IMR-90 (cell line): ENCODE results near the gene THBS1. TPM values are rescaled to one million over a fixed set of nuclear protein-coding genes. Genes with fewer than 3 reads are reported as not detected.

ENCODE experiments used
- ATAC-seq: fragments of 200-7000 bp; cut with Tn5 transposase; 2 replicates; pipeline ENCODE4 v1.9.1; 2020; ENCODE audit warnings: low read depth, mild to moderate bottlenecking, moderate library complexity
- BruUV-seq: library from RNA; stranded (reverse); fragments of 400-500 nt; replicated peaks from 2 replicates; lab custom pipeline; 2021; lab: Mats Ljungman, UMichigan
- CTCF ChIA-PET: fragments of 300-600 bp; formaldehyde crosslinking; extraction: SDS; loops from one replicate; lab custom pipeline; 2021; ENCODE audit warnings: antibody characterized with exemption; lab: Yijun Ruan, JAX
- POLR2A ChIA-PET: fragments of 300-600 bp; sonication (Branson Sonifier 250); formaldehyde crosslinking; loops from one replicate; lab custom pipeline; 2022; ENCODE audit warnings: antibody characterized with exemption; ENCODE audit not compliant: unreplicated experiment; lab: Charles Lee
- DNase-seq: peaks from one replicate; pipeline ENCODE4 v3.0.0; 2013
- H2AFZ ChIP-seq: replicated peaks from 2 replicates; pipeline ENCODE3; 2013; ENCODE audit warnings: low read length, mild to moderate bottlenecking; ENCODE audit not compliant: poor library complexity
- H2AK5ac ChIP-seq: 2 replicates; pipeline ENCODE4 v1.6.1; 2013; ENCODE audit warnings: low read depth, low read length, inconsistent platforms
- H2AK9ac ChIP-seq: replicated peaks from 2 replicates; pipeline ENCODE3; 2013; ENCODE audit warnings: mild to moderate bottlenecking, low read depth, low read length, moderate library complexity; ENCODE audit not compliant: poor library complexity
- H2BK120ac ChIP-seq: 2 replicates; pipeline ENCODE4 v1.6.1; 2013; ENCODE audit warnings: low read depth, low read length, inconsistent platforms
- H2BK15ac ChIP-seq: 3 replicates; pipeline ENCODE4 v1.6.1; 2013; ENCODE audit warnings: low read depth, low read length, inconsistent platforms
- H2BK20ac ChIP-seq: 2 replicates; pipeline ENCODE4 v1.6.1; 2013; ENCODE audit warnings: low read depth, mild to moderate bottlenecking, inconsistent platforms, low read length, moderate library complexity
- H2BK5ac ChIP-seq: 2 replicates; pipeline ENCODE4 v1.6.1; 2013; ENCODE audit warnings: mild to moderate bottlenecking, low read depth, low read length, inconsistent platforms; ENCODE audit not compliant: poor library complexity, severe bottlenecking
- H3K14ac ChIP-seq: replicated peaks from 2 replicates; pipeline ENCODE4 v1.6.1; 2013; ENCODE audit warnings: low read depth, low read length, inconsistent platforms
- H3K18ac ChIP-seq: 2 replicates; pipeline ENCODE4 v1.6.1; 2013; ENCODE audit warnings: low read depth, low read length, control low read depth
- H3K23ac ChIP-seq: 2 replicates; pipeline ENCODE4 v1.6.1; 2013; ENCODE audit warnings: low read depth, low read length, inconsistent platforms
- H3K27ac ChIP-seq: 2 replicates; pipeline ENCODE4 v1.5.1; 2013; ENCODE audit warnings: mild to moderate bottlenecking, control low read depth, low read length; ENCODE audit not compliant: insufficient read depth
- H3K27me3 ChIP-seq: 2 replicates; pipeline ENCODE4 v1.6.1; 2013; ENCODE audit warnings: low read length; ENCODE audit not compliant: control insufficient read depth, insufficient read depth
- H3K36me3 ChIP-seq: 2 replicates; pipeline ENCODE4 v1.6.1; 2013; ENCODE audit warnings: low read length, mixed read lengths; ENCODE audit not compliant: control insufficient read depth, insufficient read depth
- H3K4ac ChIP-seq: 2 replicates; pipeline ENCODE4 v1.6.1; 2013; ENCODE audit warnings: low read depth, low read length, inconsistent platforms
- H3K4me1 ChIP-seq: 2 replicates; pipeline ENCODE4 v1.6.1; 2013; ENCODE audit warnings: low read length, mixed read lengths; ENCODE audit not compliant: control insufficient read depth, insufficient read depth
- H3K4me2 ChIP-seq: 2 replicates; pipeline ENCODE4 v1.6.1; 2013; ENCODE audit warnings: low read depth, mild to moderate bottlenecking, control low read depth, low read length, moderate library complexity
- H3K4me3 ChIP-seq: 2 replicates; pipeline ENCODE4 v1.5.1; 2013; ENCODE audit warnings: low read depth, mild to moderate bottlenecking, control low read depth, low read length, moderate library complexity; ENCODE audit not compliant: insufficient read depth
- H3K56ac ChIP-seq: 2 replicates; pipeline ENCODE4 v1.6.1; 2013; ENCODE audit warnings: low read length, inconsistent platforms; ENCODE audit not compliant: insufficient read depth; ENCODE audit errors: extremely low read depth
- H3K79me1 ChIP-seq, 2 experiments: 2 replicates each; pipeline ENCODE4 v1.6.1; 2013; ENCODE audit warnings: low read length in 2 of 2, inconsistent platforms in 1 of 2, low read depth in 1 of 2
- H3K9ac ChIP-seq: 2 replicates; pipeline ENCODE4 v1.6.1; 2013; ENCODE audit warnings: low read depth, low read length, control low read depth
- H3K9me1 ChIP-seq: 2 replicates; pipeline ENCODE4 v1.6.1; 2013; ENCODE audit warnings: low read length, inconsistent platforms; ENCODE audit not compliant: insufficient read depth
- H3K9me3 ChIP-seq: 2 replicates; pipeline ENCODE4 v1.6.1; 2013; ENCODE audit warnings: low read length; ENCODE audit not compliant: control insufficient read depth, insufficient read depth
- H4K20me1 ChIP-seq: 2 replicates; pipeline ENCODE4 v1.6.1; 2013; ENCODE audit warnings: low read length, inconsistent platforms; ENCODE audit not compliant: insufficient read depth
- H4K5ac ChIP-seq: 2 replicates; pipeline ENCODE4 v1.6.1; 2013; ENCODE audit warnings: mild to moderate bottlenecking, low read depth, low read length, control low read depth
- H4K8ac ChIP-seq, 2 experiments: 2 replicates each; pipeline ENCODE4 v1.6.1; 2013; ENCODE audit warnings: low read depth in 2 of 2, low read length in 2 of 2, control low read depth in 1 of 2, inconsistent platforms in 1 of 2
- H4K91ac ChIP-seq: 2 replicates; pipeline ENCODE4 v1.6.1; 2013; ENCODE audit warnings: low read depth, low read length, inconsistent platforms; ENCODE audit not compliant: insufficient read depth
- BHLHE40 ChIP-seq: fragments of 150-350 bp; IDR thresholded peaks from 2 replicates; pipeline ENCODE4 v1.6.1; 2016; ENCODE audit warnings: mild to moderate bottlenecking, low read depth, low read length
- CEBPB ChIP-seq: IDR thresholded peaks from 2 replicates; pipeline ENCODE4 v1.6.1; 2012; ENCODE audit warnings: low read depth, low read length, improper control_type of control experiment
- CHD1 ChIP-seq: IDR thresholded peaks from 2 replicates; pipeline ENCODE4 v1.6.1; 2012; ENCODE audit warnings: low read depth, low read length, improper control_type of control experiment
- ELK1 ChIP-seq: fragments of 150-350 bp; IDR thresholded peaks from 2 replicates; pipeline ENCODE4 v1.6.1; 2016; ENCODE audit warnings: low read depth, mild to moderate bottlenecking, low read length, moderate library complexity, borderline replicate concordance
- FOS ChIP-seq: fragments of 150-350 bp; IDR thresholded peaks from 2 replicates; pipeline ENCODE4 v1.6.1; 2016; ENCODE audit warnings: low read depth, low read length
- MAFK ChIP-seq: IDR thresholded peaks from 2 replicates; pipeline ENCODE4 v1.6.1; 2012; ENCODE audit warnings: low read depth, low read length, improper control_type of control experiment
- MXI1 ChIP-seq: IDR thresholded peaks from 2 replicates; pipeline ENCODE4 v1.6.1; 2012; ENCODE audit warnings: low read depth, mild to moderate bottlenecking, low read length, moderate library complexity, borderline replicate concordance
- NFE2L2 ChIP-seq: fragments of 150-350 bp; IDR thresholded peaks from 2 replicates; pipeline ENCODE4 v1.6.1; 2016; ENCODE audit warnings: low read depth, mild to moderate bottlenecking, low read length
- POLR2A ChIP-seq: IDR thresholded peaks from 2 replicates; pipeline ENCODE4 v1.6.1; 2012; ENCODE audit warnings: mild to moderate bottlenecking, low read depth, low read length
- RAD21 ChIP-seq: IDR thresholded peaks from 2 replicates; pipeline ENCODE4 v1.6.1; 2012; ENCODE audit warnings: low read length, improper control_type of control experiment
- RCOR1 ChIP-seq: IDR thresholded peaks from 2 replicates; pipeline ENCODE4 v1.6.1; 2012; ENCODE audit warnings: mild to moderate bottlenecking, low read length, improper control_type of control experiment; ENCODE audit not compliant: insufficient replicate concordance
- RFX5 ChIP-seq: IDR thresholded peaks from 2 replicates; pipeline ENCODE4 v1.8.0; 2012; ENCODE audit warnings: low read depth, mild to moderate bottlenecking, low read length, moderate library complexity
- SMC3 ChIP-seq: fragments of 150-350 bp; IDR thresholded peaks from 2 replicates; pipeline ENCODE4 v1.6.1; 2016; ENCODE audit warnings: low read depth, mild to moderate bottlenecking, antibody characterized with exemption, low read length, moderate library complexity
- USF2 ChIP-seq: fragments of 150-350 bp; IDR thresholded peaks from 2 replicates; pipeline ENCODE4 v1.6.1; 2017; ENCODE audit warnings: mild to moderate bottlenecking, antibody characterized with exemption, low read length, low read depth
- WGBS, 2 experiments: methylation state at CpG; one replicate each; pipeline versions ENCODE4 v1.1.5 to v1.1.7; 2013; ENCODE audit warnings: missing lambda C conversion rate in 2 of 2; ENCODE audit not compliant: insufficient read length in 1 of 2; ENCODE audit errors: extremely low coverage in 2 of 2; 5-methylcytosine and 5-hydroxymethylcytosine counted together
- dilution Hi-C: fragments of 300-500 bp; cut with HindIII; formaldehyde crosslinking; loops from one replicate; pipeline ENCODE4 v1.14.3; 2018; ENCODE audit warnings: low sequenced_read_pairs; ENCODE audit not compliant: unreplicated experiment
- in situ Hi-C: fragments of 300-500 bp; cut with MboI; formaldehyde crosslinking; loops from 3 replicates; pipeline ENCODE4 v1.14.3; 2019; ENCODE audit warnings: low sequenced_read_pairs, inconsistent platforms, mixed read lengths
- intact Hi-C: fragments of 100-400 bp; cut with micrococcal nuclease; formaldehyde crosslinking; loops from 2 replicates; pipeline ENCODE4 v1.10.0; 2022
- polyA plus RNA-seq, 3 experiments: library from polyadenylated mRNA; depleted of rRNA; stranded (reverse); fragments of >200 nt; gene quantifications; 2 replicates each; pipeline ENCODE4 v1.2.3, GENCODE V29; 2012; ENCODE audit warnings: low replicate concordance in 1 of 3
- total RNA-seq: library from RNA; depleted of rRNA; stranded (reverse); fragments of >200 nt; gene quantifications from 2 replicates; pipeline ENCODE4 v1.2.3, GENCODE V29; 2012
- TF ChIP-seq, protein P1 (sequence below): conservative IDR thresholded peaks from 2 replicates; pipeline ENCODE4 v1.5.1; 2012; ENCODE audit warnings: mild to moderate bottlenecking, low read depth, low read length, improper control_type of control experiment

THBS1 gene
- total and polyA plus RNA-seq, 2 of the 4 experiments (the other 2 are of a cell fraction), result 1,562 to 4,071 TPM

GRCh38 chr15:39608185-39609139 lies 27.6 kb downstream of the THBS1 start:
- H4K5ac ChIP-seq, result no peak overlapping the region
- POLR2A ChIA-PET, result no interaction called here
- H4K91ac ChIP-seq, result no peak overlapping the region
- peaks cover 12% of the 10 kb centered on the region for H3K9me3 ChIP-seq
- H3K14ac ChIP-seq, result no peak overlapping the region
- no peak overlapping the region for H3K4me3 ChIP-seq
- intact Hi-C loops, result no loop called here
- H2BK5ac ChIP-seq, result no peak overlapping the region
- CTCF ChIA-PET, result no interaction called here
- no peak overlapping the region for H2AFZ ChIP-seq
- no peaks in the 10 kb centered on the region for H3K27me3 ChIP-seq
- H3K4me2 ChIP-seq, result no peak overlapping the region
- dilution Hi-C loops, result no loop called here
- no peak overlapping the region for H3K9ac ChIP-seq
- no peak overlapping the region for H3K4ac ChIP-seq
- no peak overlapping the region for H2AK9ac ChIP-seq
- no peak overlapping the region for H3K18ac ChIP-seq
- H4K8ac ChIP-seq, result no peak overlapping the region
- H3K56ac ChIP-seq, result no peak overlapping the region
- BruUV-seq, result no TSS peak
- 0 out of 2 replicates have a peak, but pooled peaks cover 3% of the 10 kb centered on the region for H3K9me1 ChIP-seq
- no peak for DNase-seq
- H2BK20ac ChIP-seq, result no peak overlapping the region
- no peak for ATAC-seq
- no peak overlapping the region for H2BK15ac ChIP-seq
- no peak overlapping the region for H2AK5ac ChIP-seq
- no peak overlapping the region for H3K23ac ChIP-seq
- H3K27ac ChIP-seq, result no peak overlapping the region
- WGBS, 2 experiments, result no CpG with 5 or more reads among the region's 2 CpGs
- H3K36me3 ChIP-seq, result no peaks in the 10 kb centered on the region
- no peak overlapping the region for H2BK120ac ChIP-seq
- H3K4me1 ChIP-seq, result no peaks in the 10 kb centered on the region
- in situ Hi-C loops, result loop anchor here (10.0 kb wide), 1 partner anchor 136 kb away; no protein-coding TSS in a partner anchor
- no peaks in the 10 kb centered on the region for H3K79me1 ChIP-seq
- no peaks in the 10 kb centered on the region for H4K20me1 ChIP-seq
- TF ChIP-seq USF2, result no peak
- no peak for TF ChIP-seq SMC3
- no peak for TF ChIP-seq RFX5
- no peak for TF ChIP-seq ELK1
- TF ChIP-seq FOS, result no peak
- no peak for TF ChIP-seq MAFK
- no peak for TF ChIP-seq CHD1
- TF ChIP-seq MXI1, result no peak
- no peak for TF ChIP-seq RCOR1
- no peak for TF ChIP-seq BHLHE40
- TF ChIP-seq CEBPB, result no peak
- TF ChIP-seq, protein P1, sequence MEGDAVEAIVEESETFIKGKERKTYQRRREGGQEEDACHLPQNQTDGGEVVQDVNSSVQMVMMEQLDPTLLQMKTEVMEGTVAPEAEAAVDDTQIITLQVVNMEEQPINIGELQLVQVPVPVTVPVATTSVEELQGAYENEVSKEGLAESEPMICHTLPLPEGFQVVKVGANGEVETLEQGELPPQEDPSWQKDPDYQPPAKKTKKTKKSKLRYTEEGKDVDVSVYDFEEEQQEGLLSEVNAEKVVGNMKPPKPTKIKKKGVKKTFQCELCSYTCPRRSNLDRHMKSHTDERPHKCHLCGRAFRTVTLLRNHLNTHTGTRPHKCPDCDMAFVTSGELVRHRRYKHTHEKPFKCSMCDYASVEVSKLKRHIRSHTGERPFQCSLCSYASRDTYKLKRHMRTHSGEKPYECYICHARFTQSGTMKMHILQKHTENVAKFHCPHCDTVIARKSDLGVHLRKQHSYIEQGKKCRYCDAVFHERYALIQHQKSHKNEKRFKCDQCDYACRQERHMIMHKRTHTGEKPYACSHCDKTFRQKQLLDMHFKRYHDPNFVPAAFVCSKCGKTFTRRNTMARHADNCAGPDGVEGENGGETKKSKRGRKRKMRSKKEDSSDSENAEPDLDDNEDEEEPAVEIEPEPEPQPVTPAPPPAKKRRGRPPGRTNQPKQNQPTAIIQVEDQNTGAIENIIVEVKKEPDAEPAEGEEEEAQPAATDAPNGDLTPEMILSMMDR, result no peak
- no peak for TF ChIP-seq RAD21
- no peak for TF ChIP-seq NFE2L2
- no peak for TF ChIP-seq POLR2A
